Right lung (tissue), 5 donors: ENCODE results near the gene ANKS3. TPM values are rescaled to one million over a fixed set of nuclear protein-coding genes. Genes with fewer than 3 reads are reported as not detected.
A peak's percentile ranks its signal among the peaks of the same experiment; 100 is the strongest.

Source experiments
- DNase-seq, 2 donors: peaks; one replicate each; pipeline ENCODE4 v3.0.0-alpha.2; 2013
- polyA plus RNA-seq, 5 donors: library from polyadenylated mRNA; unstranded; fragments of 120-200 nt; gene quantifications; one replicate each; pipeline versions ENCODE4 v1.2.1 to v1.2.3, GENCODE V29; 2013; ENCODE audit warnings: inconsistent platforms in 1 of 5, low replicate concordance in 1 of 5; ENCODE audit not compliant: insufficient read length in 5 of 5, insufficient read depth in 1 of 5

ANKS3 gene
- polyA plus RNA-seq, 5 donors, result 20.5 to 33.0 (median 28.6) TPM

DNA sequence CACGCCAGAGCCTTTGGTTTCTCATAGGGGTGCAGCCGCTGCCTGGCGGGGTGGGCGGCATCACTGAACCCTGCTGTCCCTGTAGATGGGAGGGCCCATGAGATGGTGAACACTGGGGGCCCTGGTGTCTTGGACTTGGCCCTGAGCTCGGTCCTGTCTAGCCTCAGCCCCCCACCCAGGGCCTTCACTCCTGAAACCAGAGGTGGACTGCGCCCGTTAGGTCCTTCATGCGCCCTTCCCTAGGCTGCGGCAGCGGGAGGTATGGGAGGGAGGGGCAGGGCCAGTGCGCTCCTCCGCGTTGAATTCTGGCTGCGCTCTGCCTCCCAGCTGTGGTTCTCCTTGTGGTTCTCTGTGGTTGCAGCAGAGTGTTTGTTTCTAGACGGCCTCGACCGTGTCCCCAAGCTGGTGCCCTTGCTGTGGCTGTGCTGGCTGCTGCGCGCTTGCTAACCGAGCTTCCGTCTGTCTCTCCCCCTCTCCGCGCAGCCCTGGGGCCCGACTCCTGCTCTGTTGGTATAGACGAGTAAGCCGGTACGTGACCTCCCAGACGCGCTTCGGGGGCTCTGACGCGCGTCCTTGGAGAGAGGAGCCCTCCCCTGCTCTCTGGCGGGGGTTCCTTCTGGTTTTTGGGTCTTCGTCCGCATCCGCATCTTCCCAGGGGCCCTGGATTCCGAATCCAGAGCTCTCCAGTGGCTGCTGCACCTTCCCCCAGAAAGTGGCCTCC, 48.1 kb downstream of the ANKS3 start:
- no peak for DNase-seq

DNA sequence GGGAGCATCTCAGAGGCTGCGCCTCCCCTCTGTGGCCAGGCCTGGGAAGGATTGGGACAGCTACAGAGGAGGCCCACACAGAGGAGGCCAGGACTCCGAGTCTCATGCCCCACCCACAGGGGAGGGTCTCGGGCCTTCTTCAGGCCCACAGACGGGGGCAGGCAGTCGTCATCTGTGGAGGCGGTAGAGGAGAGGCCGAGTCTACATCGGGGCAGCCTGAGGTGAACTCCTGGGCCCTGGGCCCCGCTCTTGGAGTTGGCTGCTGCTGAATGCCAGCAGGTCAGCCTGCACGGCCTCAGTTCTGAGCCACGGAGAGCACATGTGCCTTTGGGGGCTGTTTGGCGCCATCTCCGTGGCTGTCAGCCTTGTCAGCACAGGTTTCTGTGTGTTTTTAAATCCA, 48.8 kb downstream of the ANKS3 start:
- DNase-seq, result no peak

DNA sequence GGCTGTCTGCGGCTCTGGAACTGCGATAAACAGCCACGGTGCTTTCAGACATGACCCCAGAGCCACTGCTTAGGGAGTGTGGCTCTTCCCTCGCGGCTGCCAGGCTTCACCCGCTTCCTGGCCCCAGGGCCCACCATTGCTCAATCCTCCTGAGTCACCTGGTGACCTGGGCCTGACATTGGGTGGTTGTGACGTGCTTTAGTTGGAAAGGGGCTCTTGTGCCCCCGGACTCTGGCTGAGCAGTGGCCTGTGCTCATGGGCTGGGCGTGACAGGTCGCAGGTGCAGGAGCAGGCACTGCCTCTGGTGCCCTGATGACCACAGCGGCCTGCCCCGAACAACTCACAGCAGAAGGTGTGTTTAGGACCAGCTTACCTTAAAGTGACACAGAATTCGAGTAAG, 49.3 kb downstream of the ANKS3 start:
- no peak for DNase-seq

DNA sequence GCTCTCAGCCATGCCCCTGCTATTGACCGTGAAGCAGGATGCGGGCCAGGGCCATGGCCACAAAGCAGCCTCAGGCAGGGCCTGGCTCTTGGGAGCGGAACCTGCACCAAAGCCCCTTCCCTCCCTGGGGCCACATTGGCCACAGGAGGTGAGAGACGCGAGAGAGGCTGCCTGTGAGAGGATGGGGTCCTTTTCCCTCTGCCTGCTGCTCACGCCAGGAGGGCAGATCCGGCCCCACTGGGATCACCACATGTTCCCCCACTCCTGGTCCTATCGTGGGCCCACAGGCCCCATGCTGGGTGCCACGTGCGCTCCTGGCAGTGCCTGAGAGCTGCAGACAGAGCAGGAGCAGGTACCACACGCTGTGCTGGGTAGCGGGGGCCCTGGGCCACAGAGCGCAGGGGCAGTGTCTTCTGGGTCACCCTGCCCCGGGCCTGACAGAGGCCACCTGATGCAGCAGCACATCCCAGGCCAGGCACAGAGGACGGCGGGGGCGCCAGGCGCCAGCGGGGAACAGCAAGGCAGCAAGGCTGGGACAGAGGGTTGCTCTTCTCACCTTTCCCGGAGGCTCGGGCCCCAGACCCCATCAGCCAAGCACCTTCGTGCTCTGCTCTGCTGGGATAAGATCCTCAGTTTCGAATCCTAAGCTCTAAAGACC, 49.9 kb downstream of the ANKS3 start:
- no peak for DNase-seq

DNA sequence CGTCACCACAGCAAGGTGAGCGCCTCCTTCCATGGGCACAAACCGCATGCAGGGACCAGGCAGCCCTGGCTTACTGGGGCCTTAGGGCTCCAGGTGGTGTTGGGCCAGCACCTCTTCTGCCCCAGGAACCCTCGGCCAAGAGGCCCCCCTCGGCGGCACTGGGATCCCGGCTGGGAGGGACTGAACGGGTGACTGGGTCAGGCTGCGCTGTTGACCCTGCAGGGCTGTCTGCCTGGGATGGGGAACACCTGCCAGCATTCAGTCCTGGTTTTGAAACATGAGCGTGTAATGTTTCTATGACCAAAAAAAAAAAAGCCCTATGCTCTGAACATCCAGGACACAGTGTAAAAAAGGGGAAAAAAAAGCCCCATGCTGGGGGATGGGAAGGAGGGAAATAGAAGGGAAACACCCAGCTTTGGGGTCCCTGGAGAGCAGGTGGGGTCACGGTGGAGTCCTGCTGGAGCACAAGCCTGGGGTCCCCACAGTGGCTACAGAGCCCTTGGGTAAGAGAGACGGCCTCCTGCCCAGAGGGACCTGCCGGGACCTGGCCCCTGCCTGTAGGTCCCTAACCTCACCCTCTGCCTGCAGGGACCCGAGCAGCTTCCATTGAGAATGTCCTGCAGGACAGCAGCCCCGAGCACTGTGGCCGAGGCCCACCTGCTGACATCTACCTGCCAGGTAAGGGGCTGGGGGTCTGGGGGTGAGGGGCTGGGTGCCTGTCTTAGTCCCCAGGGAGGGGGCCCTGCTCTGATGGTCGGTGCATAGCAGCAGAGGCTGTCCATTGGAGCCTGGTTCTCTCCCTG, 50.6 kb downstream of the ANKS3 start:
- DNase-seq, result no peak

DNA sequence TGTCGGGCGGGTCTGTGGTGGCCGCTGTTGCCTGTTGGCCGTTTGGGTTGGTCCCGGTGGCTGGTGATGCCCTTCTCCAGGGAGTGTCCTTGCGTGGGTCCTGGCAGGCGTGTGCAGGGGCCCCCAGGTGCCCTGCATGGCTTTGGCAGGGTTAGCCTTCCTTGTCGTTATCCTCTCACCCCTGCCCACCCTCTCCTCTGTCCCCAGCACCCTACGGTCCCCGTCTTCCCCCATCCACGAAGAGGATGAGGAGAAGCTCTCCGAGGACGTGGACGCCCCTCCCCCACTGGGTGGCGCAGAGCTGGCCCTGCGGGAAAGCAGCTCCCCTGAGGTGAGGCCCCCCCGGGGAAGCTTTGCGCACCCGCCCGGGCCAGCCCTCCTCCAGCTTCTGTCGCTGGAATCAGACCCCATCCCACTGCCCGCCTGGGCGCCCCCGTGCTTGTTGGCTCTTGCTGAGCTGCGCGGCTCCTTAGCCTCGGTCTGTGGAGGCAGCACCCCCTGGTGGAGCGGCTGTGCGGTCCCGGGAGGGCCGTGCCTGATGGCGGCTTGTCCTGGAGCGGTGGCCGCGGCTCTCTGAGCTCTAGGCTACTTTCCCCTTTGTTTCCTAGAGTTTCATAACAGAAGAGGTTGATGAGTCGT, 51.3 kb downstream of the ANKS3 start:
- peak in 1 of 2 donors; percentile 26 for DNase-seq

DNA sequence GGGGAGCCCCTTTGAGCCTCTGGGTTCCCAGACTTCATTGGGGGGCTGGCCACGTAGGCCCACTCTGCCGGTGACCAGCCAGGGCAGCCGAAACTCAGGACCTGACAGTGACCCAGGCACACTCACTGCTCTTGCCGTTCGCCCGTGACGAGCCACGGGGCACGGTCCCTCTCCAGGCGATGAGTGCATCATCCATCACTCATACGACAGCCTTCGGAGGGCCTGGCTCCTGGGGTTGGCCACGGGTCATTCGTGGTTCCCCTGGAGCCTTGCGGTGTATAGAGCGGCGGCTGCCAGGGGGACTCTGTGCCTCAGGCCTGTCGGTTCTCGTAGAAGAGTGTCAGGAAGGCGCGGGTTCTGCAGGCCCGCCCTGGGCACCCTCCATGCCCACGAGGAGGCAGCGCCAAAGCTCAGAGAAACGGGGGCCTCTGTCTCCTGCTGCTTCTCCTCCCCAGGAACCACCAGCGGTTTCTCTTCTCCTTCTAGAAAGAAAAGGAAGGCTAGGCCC, 51.9 kb downstream of the ANKS3 start:
- no peak for DNase-seq

DNA sequence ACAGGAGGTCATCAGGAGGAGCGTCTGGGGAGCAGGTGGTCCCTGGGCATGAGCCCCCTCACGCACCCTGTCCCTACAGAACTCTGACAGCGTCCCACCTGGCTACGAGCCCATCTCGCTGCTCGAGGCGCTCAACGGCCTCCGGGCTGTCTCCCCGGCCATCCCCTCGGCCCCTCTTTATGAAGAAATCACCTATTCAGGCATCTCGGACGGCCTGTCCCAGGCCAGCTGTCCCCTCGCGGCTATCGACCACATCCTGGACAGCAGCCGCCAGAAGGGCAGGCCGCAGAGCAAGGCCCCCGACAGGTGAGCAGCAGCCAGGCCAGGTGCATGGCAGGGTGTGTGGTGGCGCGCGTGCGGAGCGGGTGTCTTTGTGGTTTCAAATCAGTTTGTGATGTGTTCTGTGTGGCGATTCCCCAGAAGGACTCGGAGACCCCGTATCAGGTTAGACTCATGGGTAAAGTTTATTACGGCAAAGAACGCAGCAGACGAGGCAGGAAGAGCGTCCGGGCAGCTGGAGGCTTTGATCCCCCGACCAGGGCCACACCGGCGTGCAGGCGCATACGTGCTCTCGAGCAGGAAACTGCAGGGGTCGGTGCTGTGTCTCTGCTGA, 52.5 kb downstream of the ANKS3 start:
- DNase-seq, result no peak

DNA sequence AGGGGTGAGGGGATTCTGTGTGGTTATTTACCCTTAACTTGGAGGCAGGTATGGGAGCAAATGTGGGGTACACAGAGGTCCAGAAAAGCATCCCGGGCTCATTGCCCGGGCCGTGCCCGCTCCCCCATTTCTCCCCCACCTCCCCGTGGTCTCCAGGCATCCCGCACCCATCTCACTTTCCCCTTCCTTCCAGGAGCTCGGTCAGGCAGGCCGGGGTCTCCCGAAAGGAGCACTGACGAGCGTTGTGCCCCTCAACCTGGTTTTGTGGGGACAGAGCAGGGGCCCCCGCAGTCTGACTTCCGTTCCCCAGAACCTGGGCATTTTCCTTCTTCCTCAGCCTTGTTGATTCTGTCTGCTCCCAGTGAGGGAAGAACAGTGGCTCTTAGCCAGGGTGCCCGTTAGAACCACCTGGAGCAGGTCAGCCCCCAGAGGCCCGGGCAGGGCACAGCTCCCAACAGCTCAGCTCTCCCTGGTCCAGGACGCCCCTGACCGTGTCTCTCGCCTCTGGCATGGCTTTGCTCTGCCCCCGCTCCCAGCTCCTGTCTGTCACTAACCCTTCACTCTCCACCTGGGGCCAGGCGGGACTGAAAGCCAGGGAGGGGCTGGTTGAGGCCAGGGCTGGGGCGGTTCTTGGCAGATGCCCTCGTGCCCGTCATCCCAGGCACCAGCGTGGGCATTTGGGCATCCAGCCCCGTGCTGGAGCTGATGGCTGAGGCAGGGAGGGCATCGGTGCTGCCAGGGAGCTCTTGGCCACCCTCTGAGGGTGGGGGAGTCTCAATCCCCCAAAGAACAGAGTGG, 53.2 kb downstream of the ANKS3 start:
- no peak for DNase-seq

DNA sequence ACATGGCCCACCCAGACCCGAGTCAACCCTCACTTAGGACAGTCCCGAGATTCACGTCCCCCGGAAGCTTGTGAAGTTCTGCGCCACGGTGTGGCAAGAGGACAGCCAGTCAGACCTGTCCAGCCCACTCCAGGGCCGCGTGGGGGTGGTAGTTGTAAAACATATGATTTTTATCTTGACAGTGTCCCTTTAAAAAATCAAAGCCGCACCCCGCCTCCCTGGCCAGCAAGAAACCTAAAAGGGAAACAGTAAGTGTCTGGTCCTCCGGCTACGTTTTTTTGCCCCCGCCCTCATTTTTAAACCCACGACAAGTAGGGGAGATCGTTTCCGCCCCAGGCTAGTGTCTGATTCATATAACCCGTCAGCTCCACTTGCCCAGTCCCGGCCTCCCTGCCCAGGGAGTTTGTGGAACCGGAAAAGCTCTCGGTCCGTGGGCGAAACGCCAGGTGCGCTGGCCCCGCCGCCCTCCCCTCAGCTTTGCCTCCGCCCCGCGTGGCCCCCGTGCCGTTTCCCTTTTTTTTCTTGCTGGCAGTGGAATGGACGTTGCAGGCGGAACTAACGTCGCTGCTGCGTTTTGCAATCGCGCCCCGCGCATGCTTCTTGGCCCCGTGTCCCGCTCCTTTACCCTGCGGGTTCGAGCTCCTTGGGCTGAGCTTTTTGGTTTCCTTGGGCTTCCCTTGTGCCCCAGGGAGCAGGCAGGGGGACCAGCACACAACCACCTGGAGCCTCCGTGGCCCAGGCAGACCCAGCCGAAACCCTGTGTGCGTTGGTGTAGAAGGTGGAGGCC, 54.0 kb downstream of the ANKS3 start:
- DNase-seq, result peak; percentile 60 to 64

DNA sequence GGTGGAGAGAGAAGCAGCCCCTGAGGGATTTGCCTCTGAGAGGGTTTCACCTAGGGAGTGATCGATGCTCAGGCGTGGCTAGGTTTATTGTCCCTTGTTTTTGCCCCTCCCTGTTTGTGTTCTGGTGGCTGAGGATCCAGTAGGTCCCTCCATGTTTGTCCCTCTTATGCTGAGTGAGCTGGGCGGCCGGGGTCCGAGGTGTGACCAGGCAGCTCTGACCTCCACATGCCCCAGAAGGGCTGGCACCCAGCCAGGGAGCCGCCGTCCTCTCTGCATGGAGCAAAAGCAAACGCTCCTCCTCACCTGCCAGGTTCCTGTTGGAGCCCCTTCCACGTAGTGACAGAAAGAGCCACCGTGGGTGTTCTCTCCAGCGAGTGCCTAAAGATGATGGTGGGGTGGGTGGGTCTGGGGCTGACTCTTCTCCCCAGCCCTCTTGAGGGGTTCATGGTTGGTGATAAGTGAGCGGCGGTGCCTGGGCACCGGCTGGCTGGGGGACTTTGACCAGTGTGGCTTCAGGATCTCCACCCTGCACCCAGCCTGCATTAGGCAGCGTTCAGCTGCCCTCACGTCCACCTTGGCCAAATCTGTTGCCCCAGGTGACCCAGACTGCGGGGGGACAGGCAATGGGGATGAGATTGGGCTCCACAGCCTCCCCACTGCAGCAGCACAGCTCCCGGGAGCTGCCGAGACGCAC, 54.8 kb downstream of the ANKS3 start:
- DNase-seq, result no peak

DNA sequence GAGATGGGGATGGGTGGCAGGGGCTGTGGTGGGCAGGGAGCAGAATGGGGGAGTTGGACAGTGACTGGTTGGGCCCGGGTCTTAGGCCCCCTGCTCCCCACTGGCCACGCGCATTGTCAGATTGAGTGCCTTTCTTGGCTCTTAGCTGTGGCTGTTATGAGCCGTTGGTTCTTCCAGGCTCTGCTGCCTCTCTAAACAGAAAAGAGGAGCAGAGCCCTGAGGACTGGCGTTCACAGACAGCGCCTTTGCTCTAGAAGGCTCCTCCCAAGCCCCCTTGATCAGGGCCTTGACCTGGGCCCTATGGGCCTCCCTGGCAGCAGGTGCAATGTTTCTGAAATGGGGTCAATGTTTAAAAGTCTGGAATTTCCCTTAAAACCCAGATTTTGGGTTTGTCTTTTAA, 55.5 kb downstream of the ANKS3 start:
- DNase-seq, result no peak

DNA sequence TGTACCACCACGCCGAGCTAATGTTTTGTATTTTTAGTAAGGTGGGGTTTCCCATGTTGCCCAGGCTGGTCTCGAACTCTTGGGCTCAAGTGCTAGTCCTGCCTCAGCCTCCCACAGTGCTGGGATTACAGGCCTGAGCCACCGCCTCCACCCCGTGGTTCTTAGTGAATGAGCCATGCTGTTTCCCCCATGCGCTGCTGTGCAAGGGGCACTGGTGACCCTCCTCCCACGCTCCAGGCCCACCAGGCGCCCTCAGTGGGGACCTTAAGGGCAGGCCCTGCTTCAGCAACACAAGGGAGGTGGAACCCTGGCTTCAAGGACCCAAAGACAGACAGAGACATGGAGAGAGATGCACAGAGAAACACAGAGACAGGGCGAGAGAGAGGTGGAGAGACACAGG, 56.1 kb downstream of the ANKS3 start:
- no peak for DNase-seq

DNA sequence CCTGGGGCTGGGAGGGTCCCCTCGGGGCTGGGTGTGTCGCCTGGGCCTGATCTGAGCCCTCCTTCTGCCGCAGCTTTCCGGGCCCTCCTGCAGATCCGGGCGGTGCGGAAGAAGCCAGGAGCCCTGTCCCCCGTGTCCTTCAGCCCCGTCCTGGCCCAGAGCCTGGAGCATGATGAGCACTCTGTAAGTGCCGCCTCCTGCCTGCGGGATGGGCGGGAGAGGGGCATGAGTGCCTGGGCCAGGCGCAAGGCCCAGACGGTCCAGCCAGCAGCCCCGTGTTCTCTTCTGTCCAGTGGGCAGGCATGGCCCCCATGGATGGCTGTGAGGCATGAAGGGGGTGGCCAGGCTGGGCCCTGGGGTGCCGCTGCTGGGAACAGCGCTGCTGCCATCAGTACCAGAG, 56.7 kb downstream of the ANKS3 start:
- DNase-seq, result no peak

DNA sequence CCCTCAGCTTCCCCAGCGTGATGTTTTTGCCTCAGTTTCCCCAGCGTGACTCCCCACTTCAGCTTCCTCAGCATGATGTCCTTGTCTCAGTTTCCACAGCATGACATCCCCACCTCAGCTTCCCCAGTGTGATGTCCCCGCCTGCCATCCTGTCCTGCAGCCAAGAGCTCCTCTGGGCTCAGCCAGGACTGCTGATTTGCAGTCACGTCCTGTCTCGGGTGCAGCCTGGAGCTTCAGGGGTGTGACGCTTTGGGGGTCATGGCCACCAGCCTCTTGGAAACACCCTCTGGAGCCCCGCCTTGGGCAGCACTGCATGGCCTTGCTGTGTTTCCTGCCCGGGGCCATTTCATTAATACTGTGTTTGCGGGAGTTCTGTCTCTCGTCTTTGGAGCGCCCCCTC, 57.2 kb downstream of the ANKS3 start:
- no peak for DNase-seq

DNA sequence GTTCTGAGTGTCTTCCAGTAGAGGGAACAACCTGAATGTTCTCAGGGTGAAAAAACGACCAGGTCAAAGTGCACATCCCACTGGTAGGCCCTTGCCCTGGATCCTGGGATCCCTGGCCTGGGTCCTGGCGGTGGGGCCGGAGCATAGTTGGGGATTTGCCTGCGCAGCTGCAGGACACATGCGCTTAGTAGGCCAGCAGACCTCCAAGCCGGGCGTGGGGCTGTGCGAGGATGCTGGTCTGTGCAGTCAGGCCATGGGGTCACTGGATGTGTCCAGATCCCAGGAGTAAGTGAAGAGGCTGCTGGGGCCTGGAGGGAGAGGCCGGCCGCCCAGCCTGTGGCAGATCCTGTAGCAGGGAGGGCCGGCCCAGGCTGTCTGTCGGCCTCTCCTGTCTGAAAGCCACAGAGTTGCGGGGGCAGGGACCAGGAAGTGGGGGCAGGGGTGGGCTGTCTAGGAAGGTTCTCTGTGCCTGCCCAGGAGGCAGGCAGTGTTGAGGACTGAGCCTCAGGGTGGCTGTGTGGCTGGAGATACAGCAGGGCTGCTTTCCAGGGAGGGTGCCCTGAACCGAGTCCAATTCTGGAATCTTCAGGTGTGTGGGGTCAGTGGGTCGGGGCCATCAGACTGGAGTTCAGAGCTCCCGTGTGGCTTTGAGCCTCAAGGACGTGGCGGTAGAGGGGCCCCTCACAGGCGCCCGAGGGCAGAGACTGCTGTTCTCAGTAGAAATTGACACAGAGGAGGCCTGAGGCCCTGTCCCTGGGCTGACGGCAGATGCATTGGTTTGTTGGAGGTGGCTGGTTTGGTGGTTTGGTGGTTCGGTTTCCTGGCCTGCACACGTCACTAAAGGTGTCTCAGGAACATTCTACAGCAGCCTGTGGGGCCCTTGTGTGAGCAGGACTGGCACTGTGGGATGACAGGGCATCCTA, 57.9 kb downstream of the ANKS3 start:
- no peak for DNase-seq

DNA sequence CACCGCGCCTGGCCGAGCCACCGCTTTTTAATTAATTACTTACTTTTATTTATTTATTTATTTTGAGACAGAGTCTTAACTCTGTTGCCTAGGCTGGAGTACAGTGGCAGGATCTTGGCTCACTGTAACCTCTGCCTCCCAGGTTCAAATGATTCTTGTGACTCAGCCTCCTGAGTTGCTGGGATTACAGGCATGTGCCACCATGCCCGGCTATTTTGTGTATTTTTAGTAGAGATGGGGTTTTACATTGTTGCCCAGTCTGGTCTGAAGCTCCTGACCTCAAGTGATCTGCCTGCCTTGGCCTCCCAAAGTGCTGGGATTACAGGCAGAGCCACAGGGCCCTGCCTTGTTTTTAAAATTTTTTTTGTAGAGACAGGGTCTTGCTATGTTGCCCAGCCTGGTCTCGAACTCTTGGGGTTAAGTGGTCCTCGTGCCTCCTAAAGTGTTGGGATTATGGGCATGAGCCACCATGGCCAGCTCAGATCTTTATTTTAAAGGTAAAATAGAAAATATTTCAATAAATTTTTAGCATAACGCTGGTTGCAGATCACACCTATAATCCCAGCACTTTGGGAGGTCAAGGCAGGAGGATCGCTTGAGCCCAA, 59.0 kb downstream of the ANKS3 start:
- no peak for DNase-seq
